GM21723 (cell line): ENCODE results near the gene SMC4.

ENCODE experiments used
- ATAC-seq: cut with Tn5 transposase; IDR thresholded peaks from one replicate; pipeline ENCODE4 v1.9.1; 2021; ENCODE audit warnings: mild to moderate bottlenecking, moderate library complexity; ENCODE audit not compliant: unreplicated experiment

SMC4 gene

GRCh38 chr3:160394009-160394392, 5.4 kb upstream of the SMC4 start:
- ATAC-seq, result no peak

- no peak for ATAC-seq
Observed at GRCh38 chr3:160395297-160395696, 4.2 kb upstream of the SMC4 start.

DNA sequence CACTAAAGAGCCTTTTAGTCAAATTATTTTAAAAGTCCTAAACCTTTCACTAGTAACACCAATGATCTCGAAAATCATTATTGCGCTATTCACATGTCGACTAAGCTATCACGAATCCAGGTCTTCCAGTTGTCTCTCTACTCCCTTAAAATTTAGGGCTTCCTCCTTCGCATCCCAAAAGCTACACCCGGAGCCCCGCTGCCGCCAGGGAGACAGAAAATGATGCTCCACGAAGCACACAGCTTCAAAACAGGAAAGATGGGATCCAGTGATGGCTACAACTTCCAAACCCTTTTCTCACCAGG, 678 bp upstream of the SMC4 start:
- ATAC-seq, result peak; percentile 19

GRCh38 chr3:160400030-160400701, 716 bp downstream of the SMC4 start:
- peak; percentile 15 for ATAC-seq

- peak; percentile 10 for ATAC-seq
Observed at GRCh38 chr3:160400702-160401150, 1.3 kb downstream of the SMC4 start.

DNA sequence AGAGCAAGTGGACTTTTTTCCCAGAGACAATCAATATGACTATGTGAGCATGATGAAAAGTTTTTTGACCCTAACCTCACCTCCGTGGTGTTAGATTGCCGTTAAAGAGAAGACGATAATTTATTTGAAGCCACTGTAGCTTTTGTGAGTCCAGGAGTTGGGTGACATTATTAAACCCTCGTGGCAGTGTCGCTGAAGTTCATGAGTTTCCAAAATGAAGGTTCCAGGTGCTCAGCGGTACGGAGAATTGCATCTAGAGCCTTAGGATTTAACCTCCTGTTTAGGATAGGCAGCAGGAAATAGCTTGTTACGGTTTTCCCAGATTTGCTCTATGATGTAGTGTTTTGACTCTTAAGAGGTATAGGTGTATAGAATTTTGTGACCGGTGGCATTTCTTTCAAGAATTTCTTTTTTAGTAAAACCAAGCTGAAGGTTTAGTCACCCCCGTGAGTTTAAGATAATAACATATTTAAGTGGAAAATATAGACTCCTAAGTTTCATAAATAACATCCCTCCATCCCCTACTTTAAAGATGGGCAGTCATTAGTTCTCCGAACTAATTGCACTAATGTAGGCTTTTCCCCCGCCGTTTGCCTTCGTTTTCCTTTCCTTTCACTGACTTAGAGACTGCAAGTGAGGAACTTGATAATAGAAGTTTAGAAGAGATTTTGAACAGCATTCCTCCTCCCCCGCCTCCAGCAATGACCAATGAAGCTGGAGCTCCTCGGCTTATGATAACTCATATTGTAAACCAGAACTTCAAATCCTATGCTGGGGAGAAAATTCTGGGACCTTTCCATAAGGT, 2.0 kb downstream of the SMC4 start:
- ATAC-seq, result no peak

DNA sequence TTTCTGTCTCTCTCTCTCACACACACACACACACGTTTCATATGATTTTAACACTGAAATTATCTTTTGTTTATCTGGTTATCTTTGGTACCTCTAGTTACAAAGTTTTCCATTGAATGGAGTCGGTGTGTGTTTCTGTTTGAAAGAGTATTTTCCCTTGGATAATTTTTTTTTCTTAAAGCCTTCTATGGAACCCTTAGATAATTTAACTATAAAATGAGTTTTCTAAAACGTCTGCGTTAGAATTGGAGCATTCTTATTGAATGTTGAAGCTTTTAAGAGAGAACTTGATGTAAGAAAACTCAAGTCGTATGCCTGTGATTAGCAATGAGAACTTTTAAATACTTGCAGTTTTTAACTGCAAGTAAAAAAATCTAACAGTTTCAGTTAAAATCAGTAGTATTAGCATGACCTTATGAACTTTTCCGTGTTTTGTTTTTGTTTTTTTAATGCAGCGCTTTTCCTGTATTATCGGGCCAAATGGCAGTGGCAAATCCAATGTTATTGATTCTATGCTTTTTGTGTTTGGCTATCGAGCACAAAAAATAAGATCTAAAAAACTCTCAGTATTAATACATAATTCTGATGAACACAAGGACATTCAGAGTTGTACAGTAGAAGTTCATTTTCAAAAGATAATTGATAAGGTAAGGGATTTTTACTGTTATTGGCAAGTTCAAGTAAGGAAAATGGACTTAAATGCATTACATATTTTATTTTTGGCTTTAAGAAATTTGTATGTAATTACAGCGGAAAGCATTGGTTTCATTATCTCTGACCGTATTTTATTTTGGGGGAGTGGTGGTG, 3.0 kb downstream of the SMC4 start:
- ATAC-seq, result no peak

- ATAC-seq, result no peak
Observed at GRCh38 chr3:160403028-160403545, 3.6 kb downstream of the SMC4 start.

GRCh38 chr3:160403796-160404470, 4.5 kb downstream of the SMC4 start:
- no peak for ATAC-seq

DNA sequence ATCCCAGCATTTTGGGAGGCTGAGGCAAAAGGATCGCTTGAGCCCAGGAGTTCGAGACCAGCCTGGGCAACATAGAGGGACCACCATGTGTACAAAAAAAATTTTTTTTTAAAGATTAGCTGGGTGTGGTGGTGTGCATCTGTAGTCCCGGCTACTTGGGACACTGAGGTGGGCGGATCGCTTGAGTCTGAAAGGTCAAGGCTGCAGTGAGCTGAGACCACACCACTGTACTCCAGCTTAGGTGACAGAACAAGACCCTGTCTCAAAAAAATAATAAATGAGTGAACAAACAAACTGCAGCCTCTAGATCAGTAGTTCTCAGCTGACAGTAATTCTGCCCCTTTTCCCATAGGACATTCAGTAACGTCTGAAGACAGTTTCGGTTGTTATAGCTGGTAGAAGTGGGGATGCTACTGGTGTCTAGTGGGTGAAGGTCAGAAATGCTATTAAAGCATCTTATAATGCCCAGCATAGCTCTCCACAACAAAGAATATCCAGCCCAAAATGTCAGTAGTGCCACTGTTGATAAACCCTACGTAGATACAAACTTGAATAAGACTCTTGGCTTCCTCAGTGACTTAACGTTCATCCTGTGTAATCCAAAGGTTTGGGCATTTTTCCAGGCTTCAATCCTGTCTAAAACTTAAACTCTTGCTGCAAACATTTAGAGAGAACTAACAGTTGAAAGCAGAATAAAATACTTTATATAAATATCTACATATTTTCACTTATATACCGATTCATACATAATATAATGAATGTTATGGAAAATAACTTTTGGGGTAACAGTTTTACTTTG, 10.6 kb downstream of the SMC4 start:
- no peak for ATAC-seq

- ATAC-seq, result no peak
Observed at GRCh38 chr3:160412477-160412876, 13.0 kb downstream of the SMC4 start.

DNA sequence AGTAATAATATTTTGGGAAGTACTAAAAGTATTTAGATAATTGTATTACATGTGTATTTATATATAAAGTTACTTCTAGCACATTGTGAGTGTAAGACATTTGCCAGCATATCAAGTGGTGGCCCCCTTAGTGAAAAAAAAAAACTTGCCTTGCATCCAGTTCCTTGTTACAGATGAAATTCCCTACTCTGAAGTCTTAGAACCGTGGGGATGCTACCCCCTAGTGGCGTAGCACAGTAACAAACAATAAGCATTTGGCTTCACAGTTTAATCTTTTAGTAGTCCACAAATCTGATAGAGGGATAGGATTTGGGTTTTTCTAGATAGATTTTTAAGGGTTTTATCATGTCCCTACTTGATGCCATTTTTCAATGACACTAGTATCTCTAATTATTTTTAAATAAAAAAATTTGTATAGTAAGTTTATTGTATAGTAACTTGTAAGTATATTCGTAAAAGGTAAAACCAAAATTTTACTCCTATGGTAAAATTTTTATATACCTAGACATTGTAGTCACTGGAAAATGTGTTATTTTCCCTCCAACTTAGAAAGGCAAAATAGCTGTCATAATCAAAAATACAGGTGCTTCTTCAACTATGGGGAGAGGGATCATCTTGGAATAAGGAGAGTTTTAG, 14.3 kb downstream of the SMC4 start:
- peak; percentile 94 for ATAC-seq

DNA sequence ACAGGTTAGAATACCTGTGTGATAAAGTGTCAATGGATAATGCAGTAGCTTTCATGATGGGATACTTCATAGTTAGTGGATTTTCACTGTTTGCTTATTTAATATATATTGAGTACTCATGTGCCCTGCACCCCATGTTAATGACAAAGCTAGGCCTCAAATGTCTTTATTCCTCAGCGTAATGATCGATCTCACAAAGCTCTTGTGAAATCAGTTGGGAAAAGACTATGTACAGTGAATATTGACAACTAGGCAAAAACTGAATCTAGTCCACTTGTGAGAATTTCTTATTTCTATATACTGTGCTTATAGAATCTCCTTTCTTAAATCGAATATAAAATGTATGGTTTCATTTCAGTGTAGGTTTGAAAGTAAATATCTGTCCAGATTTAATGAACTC, 17.9 kb downstream of the SMC4 start:
- no peak for ATAC-seq

- ATAC-seq, result no peak
Observed at GRCh38 chr3:160427832-160428424, 28.5 kb downstream of the SMC4 start.

GRCh38 chr3:160434071-160434470, 34.6 kb downstream of the SMC4 start:
- ATAC-seq, result no peak

DNA sequence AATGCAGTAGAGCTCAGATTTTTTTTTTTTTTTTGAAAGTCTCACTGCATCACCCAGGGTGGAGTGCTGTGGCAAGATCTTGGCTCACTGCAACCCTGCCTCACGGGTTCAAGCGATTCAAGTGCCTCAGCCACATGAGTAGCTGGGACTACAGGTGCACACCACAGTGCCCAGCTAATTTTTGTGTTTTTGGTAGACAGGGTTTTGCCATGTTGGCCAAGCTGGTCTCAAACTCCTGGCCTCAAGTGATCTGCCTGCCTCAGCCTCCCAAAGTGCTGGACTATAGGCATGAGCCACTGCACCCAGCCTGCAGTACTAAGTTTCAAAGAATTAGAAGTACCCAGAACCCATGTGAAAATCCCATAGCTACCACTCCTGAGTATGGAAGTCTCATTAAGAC, 35.6 kb downstream of the SMC4 start:
- no peak for ATAC-seq

DNA sequence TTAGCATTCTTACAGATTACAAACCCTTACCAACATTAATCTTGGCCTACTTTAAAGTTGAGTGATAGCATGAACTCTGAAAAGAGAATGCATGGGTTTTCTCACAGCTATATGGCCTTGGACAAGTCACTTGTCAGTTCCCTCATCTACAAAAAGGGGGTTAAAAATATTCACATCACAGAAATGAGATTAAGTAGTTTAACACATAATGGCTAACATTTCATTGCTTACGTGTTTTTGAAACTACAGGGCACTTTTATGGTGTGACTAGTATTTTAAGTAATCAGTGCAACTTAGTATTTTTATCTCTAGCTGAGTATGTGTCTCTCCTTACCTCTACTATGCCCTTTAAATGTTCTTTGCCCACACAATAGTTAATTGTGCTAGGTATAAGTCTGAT, 36.3 kb downstream of the SMC4 start:
- ATAC-seq, result no peak

DNA sequence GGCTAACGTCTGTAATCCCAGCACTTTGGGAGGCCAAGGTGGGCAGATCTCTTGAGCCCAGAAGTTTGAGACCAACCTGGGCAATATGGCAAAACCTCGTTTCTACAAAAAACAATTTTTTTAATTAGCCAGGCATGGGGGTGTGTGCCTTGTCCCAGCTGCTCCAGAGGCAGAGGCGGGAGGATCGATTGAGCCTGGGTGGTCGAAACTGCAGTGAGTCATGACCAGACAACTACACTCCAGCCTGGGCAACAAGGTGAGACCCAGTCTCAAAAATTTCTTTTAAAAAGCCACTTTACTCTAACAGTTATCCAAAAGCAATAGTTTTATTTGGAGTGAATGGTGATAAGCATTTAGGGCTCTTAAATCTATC, 37.6 kb downstream of the SMC4 start:
- ATAC-seq, result no peak

DNA sequence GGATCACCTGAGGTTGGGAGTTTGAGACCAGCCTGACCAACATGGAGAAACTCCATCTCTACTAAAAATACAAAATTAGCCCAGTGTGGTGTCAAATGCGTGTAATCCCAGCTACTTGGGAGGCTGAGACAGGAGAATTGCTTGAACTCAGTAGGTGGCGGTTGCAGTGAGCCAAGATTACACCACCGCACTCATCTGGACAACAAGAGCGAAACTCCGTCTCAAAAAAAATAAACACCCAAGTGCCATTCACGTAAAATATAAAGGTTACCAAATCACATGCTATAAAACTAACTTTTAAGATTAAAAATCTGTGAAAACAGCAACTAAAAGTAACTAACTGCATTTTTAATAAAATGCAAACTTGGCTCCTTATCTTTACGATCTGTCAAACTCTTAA, 41.2 kb downstream of the SMC4 start:
- no peak for ATAC-seq
